Dedifferentiated amniotic fluid mesenchymal stem cell (primary cell): ENCODE results near the gene DNMT3A.

Source experiments
- DNase-seq: peaks from one replicate; pipeline ENCODE4 v3.0.0-alpha.2; 2016; ENCODE audit errors: extremely low spot score

Gene DNMT3A

DNA sequence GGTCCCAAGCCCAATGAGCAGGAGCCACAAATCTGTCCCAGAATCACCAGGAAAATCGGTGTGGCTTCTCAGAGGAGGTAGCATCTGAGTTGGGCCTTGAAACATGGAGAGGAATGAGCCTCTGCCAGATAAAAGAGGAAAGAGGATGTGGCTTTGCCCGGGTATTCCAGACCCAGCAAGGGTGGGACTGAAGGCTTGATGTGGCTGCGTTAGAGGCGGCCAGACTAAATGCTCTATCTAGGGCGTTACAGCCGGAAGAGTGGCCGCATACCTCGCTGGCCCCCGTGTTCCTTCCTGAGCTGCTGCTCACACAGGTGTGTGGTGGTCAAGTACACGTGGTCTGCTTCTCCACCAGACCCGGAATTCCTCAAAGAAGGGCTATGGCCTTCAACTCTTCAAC is 139.4 kb downstream of the DNMT3A start:
- DNase-seq: no peak

DNA sequence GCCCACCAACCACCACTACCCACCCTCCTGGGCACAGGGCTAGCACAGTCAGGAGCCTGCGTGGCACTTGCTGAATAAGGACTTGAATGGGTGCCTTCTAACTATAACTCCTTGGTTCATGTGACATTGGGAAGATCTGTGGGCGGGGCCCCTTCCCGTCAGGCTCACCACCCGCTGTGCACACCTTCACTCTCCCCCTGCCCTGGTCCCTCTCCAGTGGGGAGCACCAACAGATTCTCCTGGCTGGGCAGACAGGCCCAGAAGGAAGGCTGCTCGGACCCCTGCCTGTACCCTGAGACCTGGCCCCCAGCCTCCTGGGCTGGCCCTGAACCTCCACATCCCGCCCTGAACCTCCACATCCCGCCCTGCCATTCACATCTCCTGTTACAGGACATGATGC is 139.9 kb downstream of the DNMT3A start:
- DNase-seq: no peak

DNA sequence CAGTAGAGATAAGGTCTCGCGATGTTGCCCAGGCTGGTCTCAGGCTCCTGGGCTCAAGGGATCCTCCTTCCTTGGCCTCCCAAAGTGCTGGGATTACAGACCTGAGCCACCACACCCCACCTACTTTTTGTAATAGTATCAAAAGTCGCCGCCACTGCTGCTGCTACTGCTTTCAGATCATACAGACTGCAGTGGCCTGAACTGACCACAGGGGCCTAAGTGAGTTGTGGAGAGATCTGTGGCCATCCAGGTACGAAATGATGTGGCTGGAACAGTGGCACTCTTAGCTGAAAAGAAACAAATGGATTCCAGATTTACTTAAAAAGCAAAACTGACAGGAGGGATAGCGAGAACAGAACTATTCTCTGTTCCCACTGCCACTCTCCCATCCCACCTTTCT is 140.5 kb downstream of the DNMT3A start:
- DNase-seq: no peak

DNA sequence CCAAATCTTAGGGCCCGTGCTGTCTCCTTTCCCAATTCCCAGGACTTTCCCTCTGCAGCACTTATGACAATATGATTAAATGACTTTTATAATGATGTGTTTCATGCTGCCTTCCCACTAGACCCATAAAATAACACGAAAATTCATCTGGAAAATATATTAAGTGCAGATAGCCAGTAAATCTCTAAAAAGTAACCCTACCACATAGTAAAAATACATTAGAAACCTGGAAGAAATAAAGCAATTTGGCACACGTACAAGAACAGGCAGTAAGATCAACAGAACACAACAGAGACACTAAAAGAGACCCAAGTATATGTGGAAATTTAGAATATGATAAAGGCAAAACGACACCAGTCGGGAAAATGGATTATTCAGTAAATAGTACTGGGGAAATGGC is 143.1 kb downstream of the DNMT3A start:
- no peak for DNase-seq

DNA sequence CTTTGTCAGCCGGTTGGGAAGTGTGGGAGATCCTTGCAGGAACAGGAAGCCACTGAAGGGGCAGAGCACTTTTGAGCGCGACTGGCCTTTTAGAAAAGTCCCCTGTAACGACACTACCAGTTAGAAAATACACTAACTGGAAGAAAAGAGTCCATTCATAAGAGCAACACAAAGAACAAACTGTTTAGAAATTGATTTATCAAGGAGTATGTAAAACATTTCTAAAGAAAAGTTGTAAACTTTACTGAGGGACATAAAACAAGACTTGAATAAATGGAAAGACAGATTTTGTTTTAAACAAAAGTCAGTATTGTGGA is 143.6 kb downstream of the DNMT3A start:
- DNase-seq: no peak

DNA sequence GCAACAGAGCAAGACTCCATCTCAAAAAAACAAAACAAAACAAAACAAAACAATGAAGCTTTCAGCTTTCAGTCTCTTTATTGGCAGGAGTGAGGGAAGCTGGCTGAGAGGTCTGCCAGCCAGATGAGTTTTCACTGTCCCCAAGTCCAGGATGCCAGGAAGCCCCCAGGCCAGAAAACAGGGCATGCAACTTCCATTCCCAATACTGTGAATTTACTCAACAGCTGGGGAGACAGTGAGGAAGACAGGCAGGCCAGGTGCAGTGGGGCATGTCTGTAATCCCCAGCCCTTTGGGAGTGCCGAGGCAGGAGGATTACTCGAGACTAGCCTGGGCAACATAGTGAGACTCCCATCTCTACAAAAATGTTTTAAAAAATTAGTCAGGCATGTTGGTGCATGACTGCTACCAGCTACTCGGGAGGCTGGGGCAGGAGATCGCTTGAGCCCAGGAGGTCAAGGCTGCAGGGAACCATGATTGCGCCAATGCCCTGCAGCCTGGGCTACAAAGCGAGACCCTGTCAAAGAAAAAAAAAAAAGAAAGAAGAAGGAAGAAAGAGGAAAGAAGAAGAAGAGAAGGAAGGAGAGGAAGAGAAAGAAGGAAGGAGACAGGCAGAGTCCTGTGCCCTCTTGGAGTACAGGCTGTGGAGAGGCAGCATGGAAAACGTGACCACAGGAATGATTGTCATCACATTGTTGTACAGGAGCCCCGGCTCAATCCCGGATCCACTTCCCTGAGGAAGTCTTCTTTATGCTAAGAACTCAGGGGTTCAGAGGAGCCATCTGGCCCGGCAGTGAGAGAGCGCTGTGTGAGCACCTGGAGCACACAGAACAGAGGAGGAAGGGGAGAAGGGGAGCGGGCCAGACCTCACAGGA is 144.2 kb downstream of the DNMT3A start:
- no peak for DNase-seq

DNA sequence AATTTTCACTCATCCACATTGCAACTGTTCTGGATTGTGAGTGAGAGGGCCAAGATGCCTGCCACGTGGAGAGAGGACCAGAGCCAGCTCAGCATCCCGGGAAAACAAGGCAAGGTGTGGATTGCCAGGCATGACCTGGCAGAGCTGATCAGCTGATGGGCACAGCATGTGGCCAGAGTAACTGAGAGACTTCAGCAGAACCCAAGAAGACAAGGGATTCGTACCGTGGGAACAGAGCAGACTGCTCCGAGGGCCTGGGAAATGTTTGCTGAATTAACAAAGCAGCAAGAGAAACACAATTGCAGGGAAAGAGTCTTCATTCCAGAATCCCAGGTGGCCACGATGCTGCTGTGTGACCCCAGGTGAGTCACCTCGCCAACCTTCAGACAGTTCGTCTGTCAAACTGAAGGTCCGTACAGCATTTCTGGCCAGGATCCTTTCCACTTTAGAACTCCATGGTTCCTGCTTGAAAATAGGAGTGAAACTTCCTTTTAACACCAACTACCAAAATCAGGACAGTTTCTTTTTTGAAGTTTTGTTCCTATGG is 147.1 kb downstream of the DNMT3A start:
- no peak for DNase-seq

DNA sequence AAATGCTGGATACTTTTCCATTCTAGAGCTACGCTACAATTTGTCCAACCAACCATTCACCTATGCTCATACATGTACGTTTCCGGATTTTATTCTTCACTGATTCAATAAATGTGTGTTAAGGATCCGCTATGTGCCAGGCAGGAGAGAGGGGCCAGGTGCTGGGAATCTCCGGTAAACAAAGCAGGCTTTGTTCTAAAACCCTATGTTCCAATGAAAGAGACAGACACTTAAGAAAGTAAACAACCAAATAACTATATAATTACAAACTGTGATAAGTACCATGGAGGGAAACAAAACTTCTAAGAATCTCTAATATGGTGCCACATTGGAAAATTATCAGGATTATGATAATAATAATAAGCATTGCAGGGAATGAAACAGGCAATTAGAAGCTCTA is 151.2 kb downstream of the DNMT3A start:
- no peak for DNase-seq

DNA sequence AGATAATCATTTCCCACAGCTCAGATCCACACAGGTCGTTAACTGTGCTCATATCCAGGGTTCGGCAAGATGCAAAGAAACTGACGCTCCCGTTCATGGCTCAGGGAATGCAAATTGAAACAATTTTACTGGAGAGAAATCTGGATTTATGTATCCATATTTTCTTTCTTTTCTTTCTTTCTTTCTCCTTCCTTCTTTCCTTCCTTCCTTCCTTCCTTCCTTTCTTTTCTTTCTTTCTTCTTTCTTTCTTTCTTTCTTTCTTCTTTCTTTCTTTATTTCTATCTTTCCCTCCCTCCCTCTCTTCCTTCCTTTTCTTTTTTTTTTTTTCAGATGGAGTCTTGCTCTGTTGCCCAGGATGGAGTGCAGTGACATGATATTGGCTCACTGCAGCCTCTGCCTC is 153.3 kb downstream of the DNMT3A start:
- DNase-seq: no peak

DNA sequence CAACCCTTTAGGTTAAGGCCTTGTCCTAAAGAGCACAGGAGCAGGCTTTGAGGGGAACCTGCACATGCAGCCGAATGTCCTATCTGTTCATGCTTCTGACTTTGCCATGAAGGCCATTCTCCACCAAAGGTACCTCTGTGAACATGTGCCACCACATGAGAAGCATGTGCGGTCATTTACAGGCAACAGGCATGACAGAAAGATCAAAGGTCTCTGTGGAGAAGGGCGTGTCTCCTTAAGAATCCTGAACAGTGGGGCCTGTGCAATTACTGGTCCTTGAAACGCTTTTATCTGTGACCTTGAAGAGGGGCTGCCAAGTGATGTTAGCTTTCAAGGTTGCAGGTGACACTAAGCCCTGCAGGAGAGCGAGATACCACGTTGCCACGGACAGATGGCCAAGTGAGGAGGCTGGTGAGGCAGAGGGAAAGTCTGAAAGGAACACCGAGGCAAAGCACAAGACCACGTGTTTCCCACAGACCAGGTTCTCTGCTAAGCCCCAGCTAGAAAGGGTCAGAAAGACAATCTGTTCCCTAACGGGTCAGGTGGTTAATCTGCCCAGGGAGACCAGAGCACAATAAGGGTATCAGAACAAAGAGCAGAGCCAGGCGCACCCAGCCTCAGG is 153.9 kb downstream of the DNMT3A start:
- DNase-seq: no peak

DNA sequence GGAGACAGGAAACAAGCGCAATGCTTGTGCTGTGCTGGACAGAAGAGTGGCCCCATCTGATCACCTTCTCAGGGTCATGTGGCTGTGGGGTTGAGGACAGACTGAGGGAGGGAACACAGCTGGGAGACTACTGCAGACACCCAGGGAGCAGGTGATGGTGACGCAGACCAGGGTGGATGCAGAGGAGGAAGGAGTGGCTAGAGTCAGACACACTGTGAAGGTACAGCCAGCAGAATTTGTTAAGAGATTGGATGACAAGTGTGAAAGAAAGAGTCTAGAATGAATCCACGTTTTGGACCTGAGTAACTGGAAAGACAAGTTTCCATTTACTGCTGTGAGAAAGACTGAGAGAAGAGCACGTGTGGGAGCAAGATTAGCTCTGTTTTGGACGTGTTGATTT is 157.5 kb downstream of the DNMT3A start:
- no peak for DNase-seq

DNA sequence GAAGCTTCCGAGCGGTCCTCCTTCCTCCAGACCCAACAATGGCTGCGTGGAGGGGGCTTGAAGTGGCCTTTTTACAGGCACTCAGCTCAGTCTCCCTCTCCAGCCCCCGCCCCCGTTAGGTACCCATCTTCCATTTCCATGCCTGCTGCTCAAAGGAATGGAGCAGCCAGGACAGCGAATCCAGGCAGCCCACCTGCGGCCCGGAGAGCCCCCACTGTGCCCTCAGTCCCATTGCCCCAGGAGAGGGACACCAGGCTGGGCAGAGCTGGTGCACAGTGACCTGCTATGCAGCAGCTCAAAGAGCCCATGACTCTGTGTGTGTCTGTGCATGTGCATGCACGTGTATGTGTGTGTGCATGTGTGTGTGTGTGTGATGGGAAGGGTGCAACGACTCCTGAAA is 162.7 kb downstream of the DNMT3A start:
- DNase-seq: no peak
